Fibroblast of lung (primary cell): ENCODE results near the gene TIMP2. TPM values are rescaled to one million over a fixed set of nuclear protein-coding genes. Genes with fewer than 3 reads are reported as not detected.

Experiments
- DNase-seq, 2 donors: peaks; one replicate each; pipeline versions ENCODE4 v3.0.0 to v3.0.0-alpha.2; 2010; ENCODE audit warnings: low read depth in 2 of 2
- H2AFZ ChIP-seq: 2 replicates; pipeline ENCODE4 v1.5.1; 2012; ENCODE audit warnings: low read length, control low read depth, inconsistent platforms
- H3K27ac ChIP-seq: 2 replicates; pipeline ENCODE4 v1.5.1; 2011; ENCODE audit warnings: low read length, control low read depth; ENCODE audit not compliant: insufficient read depth
- H3K27me3 ChIP-seq: 2 replicates; pipeline ENCODE4 v1.5.1; 2011; ENCODE audit warnings: mild to moderate bottlenecking, low read length; ENCODE audit not compliant: control insufficient read depth, insufficient read depth
- H3K36me3 ChIP-seq: 2 replicates; pipeline ENCODE4 v1.5.1; 2011; ENCODE audit warnings: low read length; ENCODE audit not compliant: control insufficient read depth, insufficient read depth
- H3K4me1 ChIP-seq: 2 replicates; pipeline ENCODE4 v1.5.1; 2011; ENCODE audit warnings: low read length; ENCODE audit not compliant: control insufficient read depth, insufficient read depth; ENCODE audit errors: extremely low read depth
- H3K4me2 ChIP-seq: 2 replicates; pipeline ENCODE4 v1.5.1; 2011; ENCODE audit warnings: low read length, control low read depth; ENCODE audit not compliant: insufficient read depth; ENCODE audit errors: extremely low read depth
- H3K4me3 ChIP-seq, 4 experiments: fragments of 200-600 bp in 1 of 4; sonication (generic) in 1 of 4; replicated peaks in 1 of 4; 2 replicates each; pipeline ENCODE4 v1.5.1; 2011 to 2016; ENCODE audit warnings: low read length in 4 of 4, low read depth in 3 of 4, mild to moderate bottlenecking in 3 of 4, control low read depth in 2 of 4, inconsistent platforms in 1 of 4, mixed read lengths in 1 of 4; ENCODE audit not compliant: insufficient read depth in 1 of 4; ENCODE audit errors: control extremely low read depth in 1 of 4
- H3K79me2 ChIP-seq: 2 replicates; pipeline ENCODE4 v1.5.1; 2012; ENCODE audit warnings: mild to moderate bottlenecking, low read length, inconsistent platforms; ENCODE audit not compliant: control insufficient read depth, insufficient read depth
- H3K9ac ChIP-seq: 2 replicates; pipeline ENCODE4 v1.5.1; 2011; ENCODE audit warnings: mild to moderate bottlenecking, low read length, control low read depth; ENCODE audit not compliant: insufficient read depth
- H3K9me3 ChIP-seq: 2 replicates; pipeline ENCODE4 v1.5.1; 2012; ENCODE audit warnings: low read depth, low read length; ENCODE audit not compliant: control insufficient read depth, insufficient read depth
- H4K20me1 ChIP-seq: 2 replicates; pipeline ENCODE4 v1.5.1; 2011; ENCODE audit warnings: low read length; ENCODE audit not compliant: control insufficient read depth, insufficient read depth; ENCODE audit errors: extremely low read depth
- EZH2 ChIP-seq: IDR thresholded peaks from 2 replicates; pipeline ENCODE4 v1.5.1; 2012; ENCODE audit warnings: low read length, control low read depth, mild to moderate bottlenecking; ENCODE audit errors: missing control alignments
- polyA plus RNA-seq, 2 donors: library from polyadenylated mRNA; depleted of rRNA in 1 of 2; stranded (reverse) in 1 of 2; unstranded in 1 of 2; fragments of >200 nt; gene quantifications; 2 replicates each; pipeline ENCODE4 v1.2.1, GENCODE V29; 2011 to 2012; ENCODE audit warnings: missing spikeins in 1 of 2
- total RNA-seq: library from RNA; depleted of rRNA; stranded (reverse); fragments of >200 nt; gene quantifications from 2 replicates; pipeline ENCODE4 v1.2.1, GENCODE V29; 2014
- TF ChIP-seq, protein P1 (sequence below), 2 donors: IDR thresholded peaks in 1 of 2; conservative IDR thresholded peaks in 1 of 2; 1 replicate in 1 of 2; 2 replicates in 1 of 2; pipeline ENCODE4 v1.5.1; 2011 to 2012; ENCODE audit warnings: low read length in 2 of 2, control low read depth in 1 of 2, inconsistent platforms in 1 of 2, low read depth in 1 of 2, mild to moderate bottlenecking in 1 of 2

Gene TIMP2
- total and polyA plus RNA-seq, 2 donors (not counting 1 experiment from before 2014, with no cell fraction given) = 155 to 745 TPM

DNA sequence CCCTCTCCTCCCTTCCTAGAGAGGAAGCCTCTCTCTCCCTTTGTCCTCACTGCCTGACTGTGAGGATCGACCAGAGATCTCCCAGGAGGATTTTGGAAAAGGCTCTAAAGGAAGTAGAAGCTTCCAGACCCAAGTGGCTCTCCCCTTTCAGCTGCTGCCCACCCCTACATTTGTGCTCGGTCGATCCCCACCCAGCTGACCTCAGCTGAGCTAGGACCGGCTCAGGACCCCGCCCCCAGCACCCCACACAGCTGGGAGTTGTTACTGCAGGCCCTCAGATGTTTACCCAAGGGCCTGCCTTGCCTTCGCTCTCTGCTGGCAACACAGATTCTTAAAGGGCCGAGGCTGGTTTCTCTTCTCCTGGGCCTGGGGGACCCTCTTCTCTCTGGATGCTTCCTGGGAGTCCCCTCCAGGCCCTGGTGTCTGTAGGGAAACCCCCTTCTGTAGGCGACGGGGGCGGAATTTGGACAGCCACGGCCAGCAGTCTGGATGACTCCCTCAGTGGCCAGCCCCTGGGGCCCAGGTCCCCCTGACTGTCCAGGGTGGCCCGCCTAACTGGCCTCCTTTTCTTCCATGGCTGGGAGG, 26.9 kb upstream of the TIMP2 start:
- no peak overlapping the region for H2AFZ ChIP-seq
- DNase-seq = peak in 1 of 2 donors; percentile 71

DNA sequence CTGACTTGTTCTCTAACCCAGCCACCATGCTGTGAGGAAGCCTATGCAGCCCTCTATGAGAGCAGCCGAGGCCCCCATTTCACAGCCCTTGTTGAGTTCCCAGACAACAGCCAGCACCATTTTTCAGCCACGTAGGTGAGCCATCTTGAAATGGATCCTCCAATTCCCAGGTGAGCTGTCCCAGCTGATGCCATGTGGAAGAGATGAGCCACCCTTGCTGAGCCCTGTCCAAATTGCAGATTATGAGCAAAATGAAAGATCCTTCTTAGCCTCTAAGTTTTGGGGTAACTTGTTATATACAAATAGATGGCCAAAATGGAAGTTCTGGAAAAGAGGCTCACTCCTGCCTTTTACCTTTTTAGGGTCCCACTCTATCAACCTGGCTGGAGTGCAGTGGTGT, 25.7 kb upstream of the TIMP2 start:
- Histone ChIP-seq H3K9ac (no peak overlapping the region), H3K4me3 (no peak overlapping the region), H3K79me2 (no peaks in the 10 kb centered on the region), H2AFZ (no peak overlapping the region), H3K27ac (no peak overlapping the region), H3K9me3 (peaks cover 1% of the 10 kb centered on the region), H3K4me2 (no peak overlapping the region), H3K4me1 (peaks cover 5% of the 10 kb centered on the region), H3K27me3 (no peaks in the 10 kb centered on the region), H4K20me1 (no peaks in the 10 kb centered on the region), H3K36me3 (no peaks in the 10 kb centered on the region)
- no peak for TF ChIP-seq EZH2
- TF ChIP-seq, protein P1, sequence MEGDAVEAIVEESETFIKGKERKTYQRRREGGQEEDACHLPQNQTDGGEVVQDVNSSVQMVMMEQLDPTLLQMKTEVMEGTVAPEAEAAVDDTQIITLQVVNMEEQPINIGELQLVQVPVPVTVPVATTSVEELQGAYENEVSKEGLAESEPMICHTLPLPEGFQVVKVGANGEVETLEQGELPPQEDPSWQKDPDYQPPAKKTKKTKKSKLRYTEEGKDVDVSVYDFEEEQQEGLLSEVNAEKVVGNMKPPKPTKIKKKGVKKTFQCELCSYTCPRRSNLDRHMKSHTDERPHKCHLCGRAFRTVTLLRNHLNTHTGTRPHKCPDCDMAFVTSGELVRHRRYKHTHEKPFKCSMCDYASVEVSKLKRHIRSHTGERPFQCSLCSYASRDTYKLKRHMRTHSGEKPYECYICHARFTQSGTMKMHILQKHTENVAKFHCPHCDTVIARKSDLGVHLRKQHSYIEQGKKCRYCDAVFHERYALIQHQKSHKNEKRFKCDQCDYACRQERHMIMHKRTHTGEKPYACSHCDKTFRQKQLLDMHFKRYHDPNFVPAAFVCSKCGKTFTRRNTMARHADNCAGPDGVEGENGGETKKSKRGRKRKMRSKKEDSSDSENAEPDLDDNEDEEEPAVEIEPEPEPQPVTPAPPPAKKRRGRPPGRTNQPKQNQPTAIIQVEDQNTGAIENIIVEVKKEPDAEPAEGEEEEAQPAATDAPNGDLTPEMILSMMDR (conservative IDR thresholded peaks at IDR 0.05 in 1 of 2, IDR thresholded peaks at IDR 0.05 in 1 of 2; ENCODE audit: low read depth in 1 of 2, low read length in 2 of 2) = no peak
- no peak for DNase-seq

More for the DNA sequence above, 26.9 kb upstream of the TIMP2 start:
- Histone ChIP-seq H3K9me3 (peaks cover 1% of the 10 kb centered on the region), H3K4me1 (peaks cover 9% of the 10 kb centered on the region), H3K4me2 (no peak overlapping the region), H3K27me3 (no peaks in the 10 kb centered on the region), H3K9ac (no peak overlapping the region), H3K4me3 (no peak overlapping the region), H3K27ac (no peak overlapping the region), H3K79me2 (no peaks in the 10 kb centered on the region), H4K20me1 (no peaks in the 10 kb centered on the region), H3K36me3 (no peaks in the 10 kb centered on the region)
- TF ChIP-seq, protein P1 (conservative IDR thresholded peaks at IDR 0.05 in 1 of 2, IDR thresholded peaks at IDR 0.05 in 1 of 2; ENCODE audit: low read depth in 1 of 2, low read length in 2 of 2) = no peak
- no peak for TF ChIP-seq EZH2

DNA sequence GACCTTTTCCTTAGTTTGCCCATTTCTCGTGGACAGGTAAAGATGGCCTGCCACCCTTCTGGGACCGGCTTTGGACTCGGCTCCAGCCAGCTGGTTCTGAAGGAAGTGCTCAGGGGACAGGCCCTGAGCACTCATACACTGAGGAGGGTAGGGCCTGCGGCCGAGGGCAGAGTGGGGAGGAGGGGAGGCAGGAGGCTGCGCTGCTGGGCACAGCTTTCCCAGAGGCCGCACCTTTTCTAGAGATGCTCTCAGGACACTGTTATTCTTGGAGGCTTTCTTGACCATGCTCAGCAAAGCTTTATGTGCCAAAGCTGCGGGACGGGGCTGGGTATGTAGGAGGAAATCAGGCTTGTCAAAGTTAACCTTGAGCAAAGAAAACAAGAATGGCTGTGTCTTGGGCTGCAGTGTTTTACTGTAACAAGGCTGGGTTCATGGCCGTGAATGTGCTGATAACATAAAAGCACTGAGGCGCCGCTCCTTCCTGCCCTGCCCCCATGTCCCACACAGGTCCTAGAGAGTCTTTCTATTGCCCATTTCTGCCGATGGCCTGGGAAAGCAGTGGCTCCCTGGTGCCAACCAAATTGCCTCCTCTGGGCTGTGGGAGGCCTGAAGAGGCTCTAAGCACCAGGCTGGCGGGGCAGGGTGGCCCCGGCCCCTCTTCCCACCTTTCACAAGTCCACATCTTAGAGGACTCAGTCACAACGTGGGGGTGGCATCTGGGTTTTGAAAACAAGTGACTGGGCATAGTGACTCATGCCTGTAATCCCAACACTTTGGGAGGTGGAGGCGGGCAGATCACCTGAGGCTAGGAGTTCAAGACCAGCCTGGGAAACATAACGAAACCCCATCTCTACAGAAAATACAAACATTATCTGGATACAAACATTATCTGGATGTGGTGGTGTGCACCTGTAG, 22.3 kb upstream of the TIMP2 start:
- Histone ChIP-seq H2AFZ (no peak overlapping the region), H3K4me1 (peaks cover 2% of the 10 kb centered on the region)

More for the DNA sequence above, 22.3 kb upstream of the TIMP2 start:
- Histone ChIP-seq H4K20me1 (no peaks in the 10 kb centered on the region), H3K36me3 (no peaks in the 10 kb centered on the region), H3K27me3 (peaks cover 7% of the 10 kb centered on the region), H3K9me3 (peaks cover 1% of the 10 kb centered on the region), H3K9ac (no peak overlapping the region), H3K4me2 (no peak overlapping the region), H3K79me2 (no peaks in the 10 kb centered on the region), H3K27ac (no peak overlapping the region), H3K4me3 (no peak overlapping the region)
- no peak for TF ChIP-seq EZH2
- TF ChIP-seq, protein P1 (conservative IDR thresholded peaks at IDR 0.05 in 1 of 2, IDR thresholded peaks at IDR 0.05 in 1 of 2; ENCODE audit: low read depth in 1 of 2, low read length in 2 of 2) = no peak
- DNase-seq = no peak
